Mesodermal cell (in vitro differentiated cells): Measurements from ENCODE around the gene RENBP.

Experiments
- H3K27ac ChIP-seq: 2 replicates; pipeline ENCODE4 v1.7.0; 2013; ENCODE audit warnings: mild to moderate bottlenecking, low read depth, low read length, moderate library complexity; ENCODE audit not compliant: severe bottlenecking
- H3K36me3 ChIP-seq: 2 replicates; pipeline ENCODE4 v1.7.1; 2013; ENCODE audit warnings: mild to moderate bottlenecking, low read length, moderate library complexity; ENCODE audit not compliant: control insufficient read depth, insufficient read depth
- H3K4me1 ChIP-seq: one replicate; pipeline ENCODE4 v1.7.1; 2013; ENCODE audit warnings: mild to moderate bottlenecking, low read length; ENCODE audit not compliant: insufficient read depth, control insufficient read depth, poor library complexity, severe bottlenecking
- H3K4me3 ChIP-seq: 2 replicates; pipeline ENCODE4 v1.7.0; 2013; ENCODE audit warnings: low read length, control low read depth, mild to moderate bottlenecking; ENCODE audit not compliant: insufficient read depth, poor library complexity, severe bottlenecking; ENCODE audit errors: extremely low read depth
- H3K9me3 ChIP-seq: 2 replicates; pipeline ENCODE4 v1.7.1; 2013; ENCODE audit warnings: mild to moderate bottlenecking, low read length, moderate library complexity; ENCODE audit not compliant: control insufficient read depth
- whole genome bisulfite sequencing, 2 experiments: methylation state at CpG; one replicate each; pipeline ENCODE4 v1.1.5; 2013; ENCODE audit warnings: missing lambda C conversion rate in 2 of 2; ENCODE audit not compliant: insufficient coverage in 2 of 2; 5-methylcytosine and 5-hydroxymethylcytosine counted together

The RENBP gene

GRCh38 chrX:153969904-153970356 lies 25.5 kb upstream of the RENBP start:
- WGBS, 2 experiments = 0 to 2% methylated on average over 1 to 10 of the region's 26 CpGs
- H3K9me3 ChIP-seq = no peaks in the 10 kb centered on the region
- H3K4me1 ChIP-seq = peaks cover 25% of the 10 kb centered on the region
- peak overlapping the region; percentile 36 for H3K27ac ChIP-seq
- H3K4me3 ChIP-seq = peak overlapping the region; percentile 62
- peaks cover 23% of the 10 kb centered on the region for H3K36me3 ChIP-seq

GRCh38 chrX:153969125-153969903 lies 24.9 kb upstream of the RENBP start:
- 2 to 5% methylated on average over 4 to 12 of the region's 25 CpGs for WGBS, 2 experiments
- Histone ChIP-seq H3K36me3 (peaks cover 27% of the 10 kb centered on the region), H3K9me3 (no peaks in the 10 kb centered on the region), H3K4me1 (peaks cover 25% of the 10 kb centered on the region), H3K4me3 (peak overlapping the region; percentile 62), H3K27ac (no peak overlapping the region)

- peak overlapping the region; percentile 62 for H3K4me3 ChIP-seq
- H3K9me3 ChIP-seq = no peaks in the 10 kb centered on the region
- 11% methylated on average over 5 of the region's 12 CpGs; no CpG with 5 or more reads in 1 of the 2 experiments for WGBS, 2 experiments
- H3K4me1 ChIP-seq = peaks cover 25% of the 10 kb centered on the region
- H3K27ac ChIP-seq = no peak overlapping the region
- peaks cover 33% of the 10 kb centered on the region for H3K36me3 ChIP-seq
Measured at GRCh38 chrX:153968754-153969124, 24.3 kb upstream of the RENBP start.

- Histone ChIP-seq H3K9me3 (no peaks in the 10 kb centered on the region), H3K36me3 (peaks cover 38% of the 10 kb centered on the region), H3K4me1 (peaks cover 25% of the 10 kb centered on the region), H3K4me3 (peak overlapping the region; percentile 62), H3K27ac (no peak overlapping the region)
- 57% methylated on average over 7 of the region's 9 CpGs; no CpG with 5 or more reads in 1 of the 2 experiments for WGBS, 2 experiments
Measured at GRCh38 chrX:153968255-153968654, 23.8 kb upstream of the RENBP start.

- H3K27ac ChIP-seq = no peak overlapping the region
- peaks cover 43% of the 10 kb centered on the region for H3K36me3 ChIP-seq
- H3K4me1 ChIP-seq = peaks cover 25% of the 10 kb centered on the region
- no peak overlapping the region for H3K4me3 ChIP-seq
- H3K9me3 ChIP-seq = no peaks in the 10 kb centered on the region
- WGBS, 2 experiments = 81 to 82% methylated on average over 5 to 11 of the region's 16 CpGs
Measured at GRCh38 chrX:153967536-153968224, 23.2 kb upstream of the RENBP start.

GRCh38 chrX:153966841-153967535 lies 22.5 kb upstream of the RENBP start:
- H3K36me3 ChIP-seq = peaks cover 50% of the 10 kb centered on the region

GRCh38 chrX:153966283-153966688 lies 21.8 kb upstream of the RENBP start:
- Histone ChIP-seq H3K27ac (no peak overlapping the region), H3K4me3 (no peak overlapping the region), H3K9me3 (no peaks in the 10 kb centered on the region), H3K36me3 (peaks cover 57% of the 10 kb centered on the region), H3K4me1 (peaks cover 25% of the 10 kb centered on the region)
- 97 to 100% methylated on average over 4 to 12 of the region's 15 CpGs for whole genome bisulfite sequencing, 2 experiments

More at GRCh38 chrX:153966841-153967535, 22.5 kb upstream of the RENBP start:
- no peaks in the 10 kb centered on the region for H3K9me3 ChIP-seq
- H3K4me1 ChIP-seq = peaks cover 25% of the 10 kb centered on the region
- no peak overlapping the region for H3K27ac ChIP-seq
- WGBS, 2 experiments = 79 to 96% methylated on average over 5 to 7 of the region's 14 CpGs
- H3K4me3 ChIP-seq = no peak overlapping the region

GRCh38 chrX:153965406-153965805 lies 21.0 kb upstream of the RENBP start:
- Histone ChIP-seq H3K4me1 (peaks cover 25% of the 10 kb centered on the region), H3K4me3 (no peak overlapping the region), H3K9me3 (no peaks in the 10 kb centered on the region), H3K27ac (no peak overlapping the region), H3K36me3 (peaks cover 65% of the 10 kb centered on the region)
- WGBS, 2 experiments = 100% methylated on average over 1 of the region's 5 CpGs; no CpG with 5 or more reads in 1 of the 2 experiments

GRCh38 chrX:153964105-153964504 lies 19.7 kb upstream of the RENBP start:
- 100% methylated on average over 4 of the region's 14 CpGs; no CpG with 5 or more reads in 1 of the 2 experiments for WGBS, 2 experiments
- no peaks in the 10 kb centered on the region for H3K9me3 ChIP-seq
- H3K4me3 ChIP-seq = no peak overlapping the region
- H3K36me3 ChIP-seq = peaks cover 75% of the 10 kb centered on the region
- no peak overlapping the region for H3K27ac ChIP-seq
- H3K4me1 ChIP-seq = peaks cover 24% of the 10 kb centered on the region

GRCh38 chrX:153963546-153963945 lies 19.1 kb upstream of the RENBP start:
- H3K4me3 ChIP-seq = no peak overlapping the region
- H3K27ac ChIP-seq = no peak overlapping the region
- peaks cover 18% of the 10 kb centered on the region for H3K4me1 ChIP-seq
- 97% methylated on average over 4 to 7 of the region's 12 CpGs for WGBS, 2 experiments
- peaks cover 79% of the 10 kb centered on the region for H3K36me3 ChIP-seq
- H3K9me3 ChIP-seq = no peaks in the 10 kb centered on the region
